ENCODE measurements around the gene PSMD13.
"Not testable (repeated sequence)": the region's sequence is repeated elsewhere in the genome, so short reads cannot be mapped to it uniquely, and the experiment has no call there.

Gene PSMD13

GRCh38 chr11:236774-237767 lies at the start of gene PSMD13:
Gene PSMD13 (plus strand): TSS chr11:236976. CDS start chr11:237050, 74 bp downstream.
- peak; percentile 50 for DNase-seq (ENCODE audit: extremely low read depth, low read depth)
- no peak for TF ChIP-seq CTCF (IDR thresholded peaks at IDR 0.05; ENCODE audit: low read depth, low read length, missing control alignments)
- peak within 1 kb of the TSS; percentile 97 for H3K4me3 ChIP-seq (replicated peaks; ENCODE audit: low read depth, low read length)

- not testable (repeated sequence) for DNase-seq (ENCODE audit: extremely low read depth, low read depth); H3K4me3 ChIP-seq (replicated peaks; ENCODE audit: low read depth, low read length)
- peak; percentile 7 for TF ChIP-seq CTCF (IDR thresholded peaks at IDR 0.05; ENCODE audit: low read depth, low read length, missing control alignments)
These were observed 47.5 kb upstream of the PSMD13 start for GRCh38 chr11:189200-189783.

- H3K4me3 ChIP-seq (replicated peaks; ENCODE audit: low read depth, low read length); DNase-seq (ENCODE audit: extremely low read depth, low read depth): not testable (repeated sequence)
These were observed 46.9 kb upstream of the PSMD13 start for GRCh38 chr11:189843-190311.

- not testable (repeated sequence) for H3K4me3 ChIP-seq (replicated peaks; ENCODE audit: low read depth, low read length); DNase-seq (ENCODE audit: extremely low read depth, low read depth)
These were observed 46.2 kb upstream of the PSMD13 start for GRCh38 chr11:190546-190945.

GRCh38 chr11:191490-192478 lies 45.0 kb upstream of the PSMD13 start:
- not testable (repeated sequence) for H3K4me3 ChIP-seq (replicated peaks; ENCODE audit: low read depth, low read length); DNase-seq (ENCODE audit: extremely low read depth, low read depth)
- peak; percentile 30 for TF ChIP-seq CTCF (IDR thresholded peaks at IDR 0.05; ENCODE audit: low read depth, low read length, missing control alignments)

GRCh38 chr11:192674-193128 lies 44.1 kb upstream of the PSMD13 start, which contains the start of gene SCGB1C1:
Gene SCGB1C1 (plus strand): TSS chr11:193078. CDS start chr11:193100, 22 bp downstream.
- H3K4me3 ChIP-seq (replicated peaks; ENCODE audit: low read depth, low read length); DNase-seq (ENCODE audit: extremely low read depth, low read depth): not testable (repeated sequence)

- not testable (repeated sequence) for H3K4me3 ChIP-seq (replicated peaks; ENCODE audit: low read depth, low read length); DNase-seq (ENCODE audit: extremely low read depth, low read depth)
These were observed 43.3 kb upstream of the PSMD13 start for GRCh38 chr11:193481-193880.

- DNase-seq (ENCODE audit: extremely low read depth, low read depth): no peak
- no peak overlapping the region for H3K4me3 ChIP-seq (replicated peaks; ENCODE audit: low read depth, low read length)
- TF ChIP-seq CTCF (IDR thresholded peaks at IDR 0.05; ENCODE audit: low read depth, low read length, missing control alignments): no peak
These were observed 39.7 kb upstream of the PSMD13 start for GRCh38 chr11:196786-197731.

Measured in HFF-Myc (cell line).